ENCODE data around the gene ITGAL.
"Not testable (repeated sequence)": the region's sequence is repeated elsewhere in the genome, so short reads cannot be mapped to it uniquely, and the experiment has no call there.

DNA sequence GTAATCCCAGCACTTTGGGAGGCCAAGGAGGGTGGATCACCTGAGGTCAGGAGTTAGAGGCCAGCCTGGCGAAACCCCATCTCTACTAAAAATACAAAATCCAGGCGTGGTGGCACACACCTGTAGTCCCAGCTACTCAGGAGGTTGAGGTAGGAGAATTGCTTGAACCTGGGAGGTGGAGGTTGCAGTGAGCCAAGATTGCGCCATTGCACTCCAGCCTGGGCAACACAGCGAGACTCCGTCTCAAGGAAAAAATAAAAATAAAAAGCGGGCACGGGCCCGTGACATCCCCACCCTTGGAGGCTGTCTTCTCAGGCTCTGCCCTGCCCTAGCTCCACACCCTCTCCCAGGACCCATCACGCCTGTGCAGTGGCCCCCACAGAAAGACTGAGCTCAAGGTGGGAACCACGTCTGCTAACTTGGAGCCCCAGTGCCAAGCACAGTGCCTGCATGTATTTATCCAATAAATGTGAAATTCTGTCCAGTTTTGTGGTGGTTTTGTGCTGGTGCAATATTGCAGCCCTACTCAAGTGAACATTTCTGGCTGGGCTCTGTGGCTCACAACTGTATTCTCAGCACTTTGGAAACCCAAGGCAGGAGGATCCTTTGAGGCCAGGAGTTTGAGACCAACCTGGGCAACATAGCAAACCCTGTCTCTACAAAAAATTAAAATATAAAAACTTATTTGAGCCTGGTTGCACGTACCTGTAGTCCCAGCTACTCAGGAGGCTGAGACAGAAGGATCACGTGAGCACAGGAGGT is 50.3 kb downstream of the ITGAL start:
- TF ChIP-seq, protein P1, sequence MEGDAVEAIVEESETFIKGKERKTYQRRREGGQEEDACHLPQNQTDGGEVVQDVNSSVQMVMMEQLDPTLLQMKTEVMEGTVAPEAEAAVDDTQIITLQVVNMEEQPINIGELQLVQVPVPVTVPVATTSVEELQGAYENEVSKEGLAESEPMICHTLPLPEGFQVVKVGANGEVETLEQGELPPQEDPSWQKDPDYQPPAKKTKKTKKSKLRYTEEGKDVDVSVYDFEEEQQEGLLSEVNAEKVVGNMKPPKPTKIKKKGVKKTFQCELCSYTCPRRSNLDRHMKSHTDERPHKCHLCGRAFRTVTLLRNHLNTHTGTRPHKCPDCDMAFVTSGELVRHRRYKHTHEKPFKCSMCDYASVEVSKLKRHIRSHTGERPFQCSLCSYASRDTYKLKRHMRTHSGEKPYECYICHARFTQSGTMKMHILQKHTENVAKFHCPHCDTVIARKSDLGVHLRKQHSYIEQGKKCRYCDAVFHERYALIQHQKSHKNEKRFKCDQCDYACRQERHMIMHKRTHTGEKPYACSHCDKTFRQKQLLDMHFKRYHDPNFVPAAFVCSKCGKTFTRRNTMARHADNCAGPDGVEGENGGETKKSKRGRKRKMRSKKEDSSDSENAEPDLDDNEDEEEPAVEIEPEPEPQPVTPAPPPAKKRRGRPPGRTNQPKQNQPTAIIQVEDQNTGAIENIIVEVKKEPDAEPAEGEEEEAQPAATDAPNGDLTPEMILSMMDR (IDR thresholded peaks at IDR 0.05): not testable (repeated sequence)
- TF ChIP-seq POLR2A (IDR thresholded peaks at IDR 0.05): not testable (repeated sequence)

Measured in testis (tissue), 2 donors.